Measurements from ENCODE around the gene ZMYM2. TPM values are rescaled to one million over a fixed set of nuclear protein-coding genes. Genes with fewer than 3 reads are reported as not detected.

ZMYM2 gene
- total RNA-seq, 1 donor from 2014 or later: 134 TPM

GRCh38 chr13:20053016-20053415, 94.5 kb downstream of the ZMYM2 start:
- H3K27ac Mint-ChIP-seq (ENCODE audit: unreplicated experiment): no peak overlapping the region
- H3K36me3 Mint-ChIP-seq (ENCODE audit: low read depth): peaks cover 26% of the 10 kb centered on the region
- DNase-seq (ENCODE audit: low read depth, low spot score): no peak
- H3K4me1 Mint-ChIP-seq: peaks cover 16% of the 10 kb centered on the region
- H3K27me3 Mint-ChIP-seq (ENCODE audit: low read depth): no peaks in the 10 kb centered on the region
- H3K4me3 Mint-ChIP-seq: no peak overlapping the region
- H3K9me3 Mint-ChIP-seq: no peaks in the 10 kb centered on the region
- TF ChIP-seq CTCF (conservative IDR thresholded peaks at IDR 0.05): no peak

DNA sequence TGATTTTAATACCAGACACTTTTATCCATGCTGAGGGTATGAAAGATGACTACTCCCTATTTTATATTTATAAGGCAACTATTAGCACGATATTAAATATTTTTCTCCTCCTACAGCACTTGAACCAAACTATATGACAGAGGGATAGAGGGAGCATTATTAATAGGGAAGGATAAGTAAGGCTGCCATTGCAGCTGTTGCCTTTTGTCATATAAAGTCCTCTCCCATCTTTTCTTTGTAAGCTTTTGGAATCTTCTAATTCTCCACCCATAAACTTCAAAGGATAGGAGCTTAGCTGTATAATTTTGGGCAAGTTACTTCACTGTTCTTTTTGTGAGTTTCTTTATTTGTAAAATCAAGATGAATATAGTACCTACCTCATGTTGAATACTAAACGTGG, 95.4 kb downstream of the ZMYM2 start:
- no peak for TF ChIP-seq CTCF (conservative IDR thresholded peaks at IDR 0.05)
- no peak for DNase-seq (ENCODE audit: low read depth, low spot score)
- Mint-ChIP-seq H3K27me3 (ENCODE audit: low read depth) (no peaks in the 10 kb centered on the region), H3K36me3 (ENCODE audit: low read depth) (peaks cover 28% of the 10 kb centered on the region), H3K27ac (ENCODE audit: unreplicated experiment) (no peak overlapping the region), H3K4me1 (peaks cover 9% of the 10 kb centered on the region), H3K9me3 (no peaks in the 10 kb centered on the region), H3K4me3 (no peak overlapping the region)

DNA sequence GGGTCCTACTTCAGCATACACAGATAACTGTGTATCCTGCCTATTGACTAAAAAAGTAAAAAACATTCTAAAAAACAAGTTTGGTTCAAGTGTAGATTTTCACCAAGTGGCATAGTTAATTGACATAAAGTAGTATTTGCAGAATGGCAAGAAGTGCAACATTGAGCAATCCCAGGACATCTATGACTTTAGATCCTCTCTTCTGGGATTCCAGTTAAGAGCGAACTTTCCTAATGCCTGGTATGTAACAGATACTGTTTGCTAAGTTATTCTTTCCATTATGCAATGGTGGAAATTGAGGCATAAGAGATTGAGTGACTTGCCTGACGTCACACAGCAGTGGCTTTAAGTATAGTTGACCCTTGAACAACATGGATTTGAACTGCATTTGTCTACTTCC, 96.1 kb downstream of the ZMYM2 start:
- Mint-ChIP-seq H3K4me1 (peaks cover 5% of the 10 kb centered on the region), H3K27me3 (ENCODE audit: low read depth) (no peaks in the 10 kb centered on the region), H3K9me3 (no peaks in the 10 kb centered on the region), H3K36me3 (ENCODE audit: low read depth) (peaks cover 25% of the 10 kb centered on the region), H3K27ac (ENCODE audit: unreplicated experiment) (peak overlapping the region; percentile 45), H3K4me3 (no peak overlapping the region)
- TF ChIP-seq CTCF (conservative IDR thresholded peaks at IDR 0.05): no peak
- DNase-seq (ENCODE audit: low read depth, low spot score): no peak

- H3K4me3 Mint-ChIP-seq: no peak overlapping the region
- H3K27me3 Mint-ChIP-seq (ENCODE audit: low read depth): no peaks in the 10 kb centered on the region
- no peaks in the 10 kb centered on the region for H3K9me3 Mint-ChIP-seq
Measured at GRCh38 chr13:20057214-20057613, 98.7 kb downstream of the ZMYM2 start.

GRCh38 chr13:20057963-20058362, 99.4 kb downstream of the ZMYM2 start:
- Mint-ChIP-seq H3K4me3 (no peak overlapping the region), H3K27me3 (ENCODE audit: low read depth) (no peaks in the 10 kb centered on the region), H3K27ac (ENCODE audit: unreplicated experiment) (no peak overlapping the region), H3K4me1 (no peaks in the 10 kb centered on the region), H3K36me3 (ENCODE audit: low read depth) (peaks cover 18% of the 10 kb centered on the region), H3K9me3 (no peaks in the 10 kb centered on the region)
- TF ChIP-seq CTCF (conservative IDR thresholded peaks at IDR 0.05): peak; percentile 29
- DNase-seq (ENCODE audit: low read depth, low spot score): no peak

More at GRCh38 chr13:20057214-20057613, 98.7 kb downstream of the ZMYM2 start:
- TF ChIP-seq CTCF (conservative IDR thresholded peaks at IDR 0.05): no peak
- peaks cover 23% of the 10 kb centered on the region for H3K36me3 Mint-ChIP-seq (ENCODE audit: low read depth)
- no peaks in the 10 kb centered on the region for H3K4me1 Mint-ChIP-seq
- no peak for DNase-seq (ENCODE audit: low read depth, low spot score)
- H3K27ac Mint-ChIP-seq (ENCODE audit: unreplicated experiment): no peak overlapping the region

DNA sequence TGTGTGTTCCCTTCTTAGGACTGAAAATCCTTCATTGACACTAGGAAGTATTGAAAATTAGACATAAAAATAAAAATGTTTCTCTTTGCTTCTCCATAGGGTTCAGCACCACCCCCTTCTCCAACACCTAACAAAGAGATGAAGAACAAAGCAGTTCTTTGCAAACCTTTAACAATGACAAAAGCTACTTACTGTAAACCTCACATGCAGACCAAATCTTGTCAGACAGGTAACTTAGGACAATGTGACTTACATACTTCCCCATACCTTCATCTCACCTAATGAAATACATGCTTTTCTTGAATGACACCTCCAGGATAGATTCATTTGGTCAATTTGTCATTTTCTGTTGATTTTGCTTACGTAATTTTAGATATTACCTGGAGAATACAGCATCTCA, 99.9 kb downstream of the ZMYM2 start:
- H3K4me3 Mint-ChIP-seq: no peak overlapping the region
- DNase-seq (ENCODE audit: low read depth, low spot score): no peak
- TF ChIP-seq CTCF (conservative IDR thresholded peaks at IDR 0.05): no peak
- peaks cover 18% of the 10 kb centered on the region for H3K36me3 Mint-ChIP-seq (ENCODE audit: low read depth)
- no peak overlapping the region for H3K27ac Mint-ChIP-seq (ENCODE audit: unreplicated experiment)
- no peaks in the 10 kb centered on the region for H3K4me1 Mint-ChIP-seq
- H3K27me3 Mint-ChIP-seq (ENCODE audit: low read depth): no peaks in the 10 kb centered on the region
- H3K9me3 Mint-ChIP-seq: no peaks in the 10 kb centered on the region

All from neural crest cell (in vitro differentiated cells).